ENCODE results near the gene SLC36A3.

Gene SLC36A3

GRCh38 chr5:151315998-151316597 is 12.5 kb upstream of the SLC36A3 start:
- no peak overlapping the region for H4K8ac ChIP-seq (ENCODE audit: low read depth, low read length)
- peaks cover 0 to 1% of the 10 kb centered on the region in 2 donors for H3K9me3 ChIP-seq (replicated peaks in 1 of 2; ENCODE audit: control insufficient read depth in 2 of 2, insufficient read depth in 1 of 2, low read depth in 1 of 2, low read length in 2 of 2)
- no peak overlapping the region for H3K9ac ChIP-seq (ENCODE audit: low read depth, low read length, poor library complexity)
- no peak overlapping the region for H2BK120ac ChIP-seq (ENCODE audit: low read depth, low read length)
- no peak overlapping the region for H2AFZ ChIP-seq (ENCODE audit: low read length)
- no peaks in the 10 kb centered on the region for H3K79me1 ChIP-seq (ENCODE audit: low read depth, low read length)
- no peak overlapping the region for H3K18ac ChIP-seq (ENCODE audit: low read length)
- H3K4me1 ChIP-seq (ENCODE audit: control insufficient read depth in 2 of 2, insufficient read depth in 1 of 2, low read depth in 1 of 2, low read length in 2 of 2) = peaks cover 0 to 3% of the 10 kb centered on the region in 2 donors
- no peak overlapping the region for H3K4ac ChIP-seq (ENCODE audit: low read length)
- H3K27me3 ChIP-seq (ENCODE audit: control insufficient read depth in 3 of 3, insufficient read depth in 3 of 3, low read depth in 1 of 3, low read length in 3 of 3) = no peaks in the 10 kb centered on the region
- no peak overlapping the region for H3K27ac ChIP-seq (replicated peaks; ENCODE audit: low read length)
- no peak overlapping the region for H3K14ac ChIP-seq (ENCODE audit: low read length)
- no peak overlapping the region for H3K4me2 ChIP-seq (ENCODE audit: insufficient read depth, low read length, poor library complexity, severe bottlenecking)
- no peak overlapping the region for H2BK15ac ChIP-seq (ENCODE audit: low read length)
- DNase-seq (ENCODE audit: low spot score) = peak; percentile 58
- no peaks in the 10 kb centered on the region for H3K36me3 ChIP-seq (replicated peaks in 1 of 2; ENCODE audit: control insufficient read depth in 2 of 2, insufficient read depth in 2 of 2, low read length in 2 of 2)
- no peak overlapping the region for H2BK12ac ChIP-seq (ENCODE audit: low read length)
- H2AK5ac ChIP-seq (ENCODE audit: low read depth, low read length) = no peak overlapping the region
- no peak overlapping the region for H3K23ac ChIP-seq (ENCODE audit: low read depth, low read length, poor library complexity)
- H4K91ac ChIP-seq (ENCODE audit: low read depth, low read length, poor library complexity) = no peak overlapping the region
- no peak overlapping the region for H2BK5ac ChIP-seq (ENCODE audit: low read length)
- no CpG with 5 or more reads among the region's 8 CpGs for WGBS, 2 donors (ENCODE audit: extremely low coverage in 2 of 2, insufficient read length in 2 of 2, insufficient replicate concordance in 1 of 2)
- H3K4me3 ChIP-seq (ENCODE audit: low read length in 2 of 2) = no peak overlapping the region

GRCh38 chr5:151313357-151313756 is 9.8 kb upstream of the SLC36A3 start:
- Histone ChIP-seq H3K4me1 (ENCODE audit: control insufficient read depth in 2 of 2, insufficient read depth in 1 of 2, low read depth in 1 of 2, low read length in 2 of 2) (peaks cover 0 to 3% of the 10 kb centered on the region in 2 donors), H2BK120ac (ENCODE audit: low read depth, low read length) (no peak overlapping the region), H3K4ac (ENCODE audit: low read length) (no peak overlapping the region), H3K79me1 (ENCODE audit: low read depth, low read length) (no peaks in the 10 kb centered on the region), H2BK15ac (ENCODE audit: low read length) (no peak overlapping the region), H3K9ac (ENCODE audit: low read depth, low read length, poor library complexity) (no peak overlapping the region), H4K91ac (ENCODE audit: low read depth, low read length, poor library complexity) (no peak overlapping the region), H3K27ac (replicated peaks; ENCODE audit: low read length) (no peak overlapping the region), H4K8ac (ENCODE audit: low read depth, low read length) (no peak overlapping the region), H2AK5ac (ENCODE audit: low read depth, low read length) (no peak overlapping the region), H2AFZ (ENCODE audit: low read length) (no peak overlapping the region), H3K23ac (ENCODE audit: low read depth, low read length, poor library complexity) (no peak overlapping the region), H3K4me2 (ENCODE audit: insufficient read depth, low read length, poor library complexity, severe bottlenecking) (no peak overlapping the region), H3K4me3 (ENCODE audit: low read length in 2 of 2) (no peak overlapping the region), H3K18ac (ENCODE audit: low read length) (no peak overlapping the region), H2BK12ac (ENCODE audit: low read length) (no peak overlapping the region), H3K14ac (ENCODE audit: low read length) (no peak overlapping the region), H3K27me3 (ENCODE audit: control insufficient read depth in 3 of 3, insufficient read depth in 3 of 3, low read depth in 1 of 3, low read length in 3 of 3) (no peaks in the 10 kb centered on the region), H2BK5ac (ENCODE audit: low read length) (no peak overlapping the region), H3K36me3 (replicated peaks in 1 of 2; ENCODE audit: control insufficient read depth in 2 of 2, insufficient read depth in 2 of 2, low read length in 2 of 2) (no peaks in the 10 kb centered on the region), H3K9me3 (replicated peaks in 1 of 2; ENCODE audit: control insufficient read depth in 2 of 2, insufficient read depth in 1 of 2, low read depth in 1 of 2, low read length in 2 of 2) (peaks cover 0 to 1% of the 10 kb centered on the region in 2 donors)
- DNase-seq (ENCODE audit: low spot score) = no peak
- no CpG with 5 or more reads among the region's 2 CpGs for WGBS, 2 donors (ENCODE audit: extremely low coverage in 2 of 2, insufficient read length in 2 of 2, insufficient replicate concordance in 1 of 2)

GRCh38 chr5:151312756-151313324 is 9.3 kb upstream of the SLC36A3 start:
- DNase-seq (ENCODE audit: low spot score) = no peak
- H3K27ac ChIP-seq (replicated peaks; ENCODE audit: low read length) = no peak overlapping the region

GRCh38 chr5:151310932-151311331 is 7.4 kb upstream of the SLC36A3 start:
- Histone ChIP-seq H3K27me3 (ENCODE audit: control insufficient read depth in 3 of 3, insufficient read depth in 3 of 3, low read depth in 1 of 3, low read length in 3 of 3) (no peaks in the 10 kb centered on the region), H3K9ac (ENCODE audit: low read depth, low read length, poor library complexity) (no peak overlapping the region), H3K4me2 (ENCODE audit: insufficient read depth, low read length, poor library complexity, severe bottlenecking) (no peak overlapping the region), H2AK5ac (ENCODE audit: low read depth, low read length) (no peak overlapping the region), H4K91ac (ENCODE audit: low read depth, low read length, poor library complexity) (no peak overlapping the region), H3K14ac (ENCODE audit: low read length) (no peak overlapping the region), H3K18ac (ENCODE audit: low read length) (no peak overlapping the region), H3K79me1 (ENCODE audit: low read depth, low read length) (no peaks in the 10 kb centered on the region), H2BK5ac (ENCODE audit: low read length) (no peak overlapping the region), H3K9me3 (replicated peaks in 1 of 2; ENCODE audit: control insufficient read depth in 2 of 2, insufficient read depth in 1 of 2, low read depth in 1 of 2, low read length in 2 of 2) (peaks cover 0 to 1% of the 10 kb centered on the region in 2 donors), H4K8ac (ENCODE audit: low read depth, low read length) (no peak overlapping the region), H2BK12ac (ENCODE audit: low read length) (no peak overlapping the region), H2BK15ac (ENCODE audit: low read length) (no peak overlapping the region), H2BK120ac (ENCODE audit: low read depth, low read length) (no peak overlapping the region), H3K4me1 (ENCODE audit: control insufficient read depth in 2 of 2, insufficient read depth in 1 of 2, low read depth in 1 of 2, low read length in 2 of 2) (peaks cover 0 to 3% of the 10 kb centered on the region in 2 donors), H3K4me3 (ENCODE audit: low read length in 2 of 2) (no peak overlapping the region), H3K27ac (replicated peaks; ENCODE audit: low read length) (no peak overlapping the region), H3K23ac (ENCODE audit: low read depth, low read length, poor library complexity) (no peak overlapping the region), H3K4ac (ENCODE audit: low read length) (no peak overlapping the region), H3K36me3 (replicated peaks in 1 of 2; ENCODE audit: control insufficient read depth in 2 of 2, insufficient read depth in 2 of 2, low read length in 2 of 2) (no peaks in the 10 kb centered on the region), H2AFZ (ENCODE audit: low read length) (no peak overlapping the region)
- no peak for DNase-seq (ENCODE audit: low spot score)

More at GRCh38 chr5:151312756-151313324, 9.3 kb upstream of the SLC36A3 start:
- Histone ChIP-seq H2BK12ac (ENCODE audit: low read length) (no peak overlapping the region), H2AK5ac (ENCODE audit: low read depth, low read length) (no peak overlapping the region), H3K4me2 (ENCODE audit: insufficient read depth, low read length, poor library complexity, severe bottlenecking) (no peak overlapping the region), H4K8ac (ENCODE audit: low read depth, low read length) (no peak overlapping the region), H3K18ac (ENCODE audit: low read length) (no peak overlapping the region), H3K36me3 (replicated peaks in 1 of 2; ENCODE audit: control insufficient read depth in 2 of 2, insufficient read depth in 2 of 2, low read length in 2 of 2) (no peaks in the 10 kb centered on the region), H3K23ac (ENCODE audit: low read depth, low read length, poor library complexity) (no peak overlapping the region), H3K14ac (ENCODE audit: low read length) (no peak overlapping the region), H3K4me3 (ENCODE audit: low read length in 2 of 2) (no peak overlapping the region), H3K9ac (ENCODE audit: low read depth, low read length, poor library complexity) (no peak overlapping the region), H3K9me3 (replicated peaks in 1 of 2; ENCODE audit: control insufficient read depth in 2 of 2, insufficient read depth in 1 of 2, low read depth in 1 of 2, low read length in 2 of 2) (peaks cover 0 to 1% of the 10 kb centered on the region in 2 donors), H4K91ac (ENCODE audit: low read depth, low read length, poor library complexity) (no peak overlapping the region), H3K27me3 (ENCODE audit: control insufficient read depth in 3 of 3, insufficient read depth in 3 of 3, low read depth in 1 of 3, low read length in 3 of 3) (no peaks in the 10 kb centered on the region), H3K4ac (ENCODE audit: low read length) (no peak overlapping the region), H2BK120ac (ENCODE audit: low read depth, low read length) (no peak overlapping the region), H2BK5ac (ENCODE audit: low read length) (no peak overlapping the region), H3K79me1 (ENCODE audit: low read depth, low read length) (no peaks in the 10 kb centered on the region), H3K4me1 (ENCODE audit: control insufficient read depth in 2 of 2, insufficient read depth in 1 of 2, low read depth in 1 of 2, low read length in 2 of 2) (peaks cover 0 to 3% of the 10 kb centered on the region in 2 donors), H2AFZ (ENCODE audit: low read length) (no peak overlapping the region), H2BK15ac (ENCODE audit: low read length) (no peak overlapping the region)
- no CpG with 5 or more reads among the region's 5 CpGs for WGBS, 2 donors (ENCODE audit: extremely low coverage in 2 of 2, insufficient read length in 2 of 2, insufficient replicate concordance in 1 of 2)

All from neuronal stem cell (in vitro differentiated cells).